ENCODE data around the gene CABP7. TPM values are rescaled to one million over a fixed set of nuclear protein-coding genes. Genes with fewer than 3 reads are reported as not detected.

CABP7 gene
- total RNA-seq, 1 experiment from 2014 or later, result not detected

DNA sequence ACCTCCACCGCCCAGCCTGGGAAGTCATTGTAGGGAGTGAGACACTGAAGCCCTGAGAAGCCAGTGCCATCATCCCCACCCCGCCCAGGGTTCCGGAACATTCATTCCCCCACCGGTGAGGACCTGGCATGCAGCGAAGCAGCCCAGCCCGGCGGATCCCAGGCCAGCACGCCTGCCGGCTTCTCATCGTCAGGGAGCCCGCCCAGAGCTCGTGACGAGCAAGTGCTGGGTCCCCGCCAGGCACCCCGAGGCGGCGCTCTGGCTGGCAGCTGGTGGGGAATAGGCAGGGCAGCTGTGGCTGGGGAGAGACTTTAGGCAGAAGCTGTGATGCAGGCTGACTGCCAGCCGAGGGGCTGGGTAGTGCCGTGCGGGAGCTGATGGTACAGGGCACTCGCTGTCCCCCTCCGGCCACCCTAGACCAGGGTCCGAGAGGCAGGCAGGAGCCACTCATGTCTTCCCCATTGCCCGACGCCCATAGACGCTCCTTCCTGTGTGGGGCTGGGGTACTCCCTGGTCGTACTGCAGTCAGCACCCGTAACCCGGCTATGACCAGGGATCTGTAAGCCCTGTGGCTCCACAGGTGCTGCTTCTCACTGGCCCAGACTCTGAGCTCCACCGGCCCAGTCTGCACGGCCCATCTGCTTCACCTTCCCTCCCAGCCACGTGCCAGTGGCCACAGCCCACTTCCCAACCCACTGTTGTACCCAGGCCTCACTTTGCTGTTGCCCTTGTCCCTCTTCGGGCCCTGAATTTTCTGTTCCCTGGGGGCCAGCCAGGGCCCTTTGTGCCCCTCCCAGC, 24.5 kb upstream of the CABP7 start:
- Histone ChIP-seq H3K4me3 (ENCODE audit: insufficient read depth, low read depth, low read length) (no peak overlapping the region), H3K27me3 (ENCODE audit: control insufficient read depth, insufficient read depth, low read length) (no peaks in the 10 kb centered on the region), H3K36me3 (replicated peaks; ENCODE audit: control insufficient read depth, insufficient read depth, low read length) (no peaks in the 10 kb centered on the region)
- DNase-seq, result no peak

DNA sequence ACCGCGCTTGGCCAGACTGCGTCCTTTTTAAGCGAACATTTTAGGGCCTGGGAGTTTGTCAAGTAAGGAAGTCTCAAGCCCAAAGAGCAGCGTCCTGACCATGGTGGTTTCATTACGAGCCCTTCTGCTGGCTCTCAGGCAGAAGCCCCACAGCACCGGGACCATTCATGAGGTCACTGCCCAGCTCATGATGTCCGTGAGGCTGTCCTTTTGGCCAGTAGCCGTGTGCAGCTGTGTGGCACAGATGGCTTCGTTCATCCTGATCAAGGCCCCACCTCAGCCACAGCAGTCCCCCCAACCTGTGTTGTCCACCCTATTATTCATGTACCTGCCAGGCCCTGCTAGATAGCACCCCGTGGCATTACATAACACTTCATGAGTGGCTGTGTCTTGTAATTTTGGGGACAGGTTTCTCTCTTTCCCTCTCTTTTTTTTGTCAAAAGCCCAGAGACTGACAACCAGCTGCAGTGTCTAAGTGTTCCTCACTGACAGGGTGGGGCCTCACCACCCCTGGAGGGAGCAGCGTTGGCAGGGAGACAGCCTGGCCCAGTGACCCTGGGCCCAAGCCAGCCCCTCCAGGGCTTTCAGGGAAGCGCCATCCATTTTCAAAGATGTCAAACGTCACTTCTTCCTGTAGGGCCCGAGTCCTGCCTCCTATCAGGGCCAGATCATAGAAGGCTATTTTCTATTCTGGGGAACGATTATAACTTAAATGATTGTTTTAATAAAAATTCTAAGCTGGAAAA, 21.8 kb upstream of the CABP7 start:
- Histone ChIP-seq H3K4me3 (ENCODE audit: insufficient read depth, low read depth, low read length) (no peak overlapping the region), H3K27me3 (ENCODE audit: control insufficient read depth, insufficient read depth, low read length) (peaks cover 7% of the 10 kb centered on the region), H3K36me3 (replicated peaks; ENCODE audit: control insufficient read depth, insufficient read depth, low read length) (no peaks in the 10 kb centered on the region)
- DNase-seq, result no peak

DNA sequence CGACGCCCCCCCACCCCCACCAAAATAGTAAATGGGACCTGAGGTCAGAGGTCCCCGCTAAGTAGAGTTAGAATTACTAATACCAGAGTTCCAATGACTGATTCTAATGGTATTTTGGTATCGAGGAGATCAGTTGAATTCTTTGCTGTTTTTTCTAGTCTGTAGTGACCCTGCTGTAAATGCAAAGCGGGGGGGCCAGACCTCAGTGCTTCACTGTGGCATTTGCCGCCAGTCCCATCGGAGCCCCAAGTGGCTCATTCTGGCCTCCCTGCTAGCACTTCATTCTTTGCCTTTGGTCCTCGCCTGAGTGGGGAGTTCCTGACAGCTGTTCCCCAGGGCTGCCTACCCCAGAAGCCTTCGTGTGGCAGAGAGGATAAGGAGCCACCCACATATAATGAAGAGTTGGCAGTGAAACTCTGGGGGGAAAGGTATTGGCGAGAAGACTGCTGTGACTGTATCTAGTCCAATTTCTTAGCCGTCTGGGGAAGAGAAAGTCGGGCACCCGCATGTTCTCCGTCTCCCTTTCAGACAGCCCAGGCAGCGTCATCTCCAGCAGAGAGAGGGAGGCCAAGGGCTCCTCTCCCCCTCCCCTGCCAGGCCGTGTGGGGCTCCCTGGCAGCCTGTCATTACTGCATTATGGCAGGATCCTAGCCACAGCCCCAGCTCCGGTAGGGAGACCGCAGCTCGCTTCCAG, 19.4 kb upstream of the CABP7 start:
- Histone ChIP-seq H3K36me3 (replicated peaks; ENCODE audit: control insufficient read depth, insufficient read depth, low read length) (no peaks in the 10 kb centered on the region), H3K27me3 (ENCODE audit: control insufficient read depth, insufficient read depth, low read length) (peaks cover 12% of the 10 kb centered on the region), H3K4me3 (ENCODE audit: insufficient read depth, low read depth, low read length) (no peak overlapping the region)
- DNase-seq, result peak; percentile 70

DNA sequence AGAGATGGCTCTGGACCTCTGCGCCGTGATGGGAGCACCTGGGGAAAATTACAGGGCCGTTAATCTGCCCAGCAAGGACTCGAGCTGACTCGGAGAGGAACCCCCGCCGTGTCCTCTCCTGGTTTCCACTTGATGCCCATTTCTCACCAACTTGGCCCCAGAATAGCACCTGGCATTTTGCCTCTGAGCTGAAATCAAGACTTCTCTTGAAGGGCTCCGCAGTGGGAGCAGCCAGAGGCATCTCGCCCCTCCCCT, 19.0 kb upstream of the CABP7 start:
- H3K36me3 ChIP-seq (replicated peaks; ENCODE audit: control insufficient read depth, insufficient read depth, low read length), result no peaks in the 10 kb centered on the region
- peaks cover 12% of the 10 kb centered on the region for H3K27me3 ChIP-seq (ENCODE audit: control insufficient read depth, insufficient read depth, low read length)
- no peak overlapping the region for H3K4me3 ChIP-seq (ENCODE audit: insufficient read depth, low read depth, low read length)
- peak; percentile 75 for DNase-seq

DNA sequence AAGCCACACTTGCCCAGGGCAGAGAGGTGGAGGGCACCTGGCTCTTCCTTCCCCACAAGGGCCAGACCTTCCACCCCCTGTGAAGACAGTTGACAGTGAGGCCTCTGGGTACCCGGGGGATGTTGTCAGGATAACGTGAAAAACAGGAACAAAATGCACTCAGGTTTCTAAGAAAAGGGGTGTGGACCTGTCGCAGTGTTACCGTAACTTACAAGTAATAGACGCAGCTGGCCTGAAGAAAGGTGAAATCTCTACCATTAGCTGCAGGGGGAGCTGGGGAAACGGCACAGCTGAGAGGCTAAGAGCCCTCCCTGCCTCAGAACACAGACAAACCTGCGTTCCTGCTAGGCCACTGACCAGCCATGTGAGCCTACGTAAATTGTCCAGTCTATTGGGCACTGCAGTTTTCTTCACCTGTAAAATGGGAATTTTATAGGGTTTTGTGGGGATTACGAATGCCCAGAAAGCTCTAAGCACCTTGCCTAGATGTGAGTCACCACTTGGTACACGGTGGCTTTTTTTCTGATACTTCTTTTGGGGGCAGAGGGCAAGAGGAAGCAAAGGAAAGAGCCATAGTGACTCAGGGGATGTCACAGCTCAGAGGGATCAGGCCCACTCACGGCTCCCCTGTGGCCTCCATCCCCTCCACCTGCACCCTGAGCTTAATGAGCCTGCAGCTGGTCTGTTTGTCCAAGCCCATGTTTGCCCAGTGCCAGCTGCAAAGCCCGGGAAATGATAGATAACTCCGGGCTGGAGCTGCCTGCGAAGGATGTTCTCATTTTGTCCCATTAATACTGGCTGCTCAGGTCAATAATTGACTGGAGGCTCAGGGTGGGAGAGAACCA, 18.4 kb upstream of the CABP7 start:
- peak; percentile 86 for DNase-seq
- H3K36me3 ChIP-seq (replicated peaks; ENCODE audit: control insufficient read depth, insufficient read depth, low read length), result no peaks in the 10 kb centered on the region
- H3K27me3 ChIP-seq (ENCODE audit: control insufficient read depth, insufficient read depth, low read length), result peaks cover 12% of the 10 kb centered on the region
- H3K4me3 ChIP-seq (ENCODE audit: insufficient read depth, low read depth, low read length), result no peak overlapping the region

DNA sequence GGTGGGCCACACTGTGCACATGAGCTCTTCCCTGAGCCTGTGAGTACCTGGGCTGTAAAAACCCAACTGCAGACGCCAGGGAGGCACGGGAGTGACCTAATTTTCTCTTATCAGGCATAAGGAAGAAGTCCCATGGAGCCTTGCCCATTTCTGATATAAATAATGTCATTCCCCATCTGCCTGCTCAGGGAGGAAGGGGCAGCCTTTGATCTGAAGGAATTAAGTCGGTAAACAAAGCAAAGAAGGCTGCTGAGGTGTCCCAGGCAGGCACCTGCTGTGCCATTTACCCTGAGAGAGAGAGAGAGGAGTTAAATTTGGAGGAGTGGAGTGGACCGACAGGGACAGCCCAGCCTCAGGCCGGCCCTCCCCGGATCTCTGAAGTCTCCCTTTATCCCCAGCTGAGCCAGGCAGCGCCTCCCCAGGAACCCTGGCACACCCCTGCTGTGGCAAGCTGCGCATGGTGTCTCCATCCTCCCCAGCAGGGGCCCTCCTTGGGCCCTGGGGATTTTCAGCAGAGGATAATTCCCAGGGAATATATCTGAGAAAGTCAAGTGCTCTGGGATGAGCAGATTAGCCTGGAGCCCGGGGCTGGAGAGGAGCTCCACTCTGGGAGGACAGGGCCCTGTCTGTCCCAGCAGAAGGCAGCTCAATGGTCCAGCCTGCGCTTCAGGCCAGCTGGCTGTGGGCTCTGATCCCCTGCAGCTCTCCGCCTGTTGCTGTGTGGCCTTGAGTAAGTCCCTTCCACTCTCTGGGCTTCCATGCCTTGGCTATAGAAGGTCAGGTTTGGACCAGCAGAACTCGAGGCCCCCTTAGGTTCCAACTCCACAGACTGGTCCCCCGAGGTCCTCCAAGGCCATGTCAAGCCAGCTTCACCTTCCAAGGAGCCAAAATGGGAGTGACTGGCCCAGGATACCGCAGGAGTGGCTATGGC, 17.5 kb upstream of the CABP7 start:
- Histone ChIP-seq H3K4me3 (ENCODE audit: insufficient read depth, low read depth, low read length) (no peak overlapping the region), H3K36me3 (replicated peaks; ENCODE audit: control insufficient read depth, insufficient read depth, low read length) (no peaks in the 10 kb centered on the region), H3K27me3 (ENCODE audit: control insufficient read depth, insufficient read depth, low read length) (peaks cover 12% of the 10 kb centered on the region)
- DNase-seq, result peak; percentile 84

DNA sequence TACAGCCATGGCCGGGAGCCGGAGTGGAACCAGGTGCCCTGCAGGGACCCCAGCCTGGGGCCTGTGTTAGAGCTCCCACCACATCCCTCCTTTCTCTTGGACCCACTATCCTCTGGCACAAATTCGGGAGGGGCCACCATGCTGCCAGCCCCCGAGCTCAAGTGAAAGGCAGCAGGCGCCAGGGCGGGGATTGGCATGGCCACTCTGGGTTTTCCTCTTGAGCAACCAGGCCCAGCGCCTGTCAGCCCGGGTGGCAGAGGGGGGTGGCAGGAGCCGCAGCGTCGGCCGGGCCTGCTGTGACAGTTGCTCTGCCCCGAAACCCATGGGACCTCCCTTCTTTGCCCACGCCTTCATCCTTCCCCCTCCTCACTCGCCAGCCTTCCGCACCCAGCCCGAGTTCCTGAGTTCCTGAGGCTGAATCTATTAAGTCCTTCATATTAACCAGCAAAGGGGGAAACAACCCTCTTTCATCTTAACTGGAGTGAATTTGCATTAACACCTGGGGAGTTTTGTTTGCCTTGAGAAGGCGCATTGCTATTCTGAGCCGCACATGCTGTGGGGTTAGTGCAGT, 16.8 kb upstream of the CABP7 start:
- Histone ChIP-seq H3K27me3 (ENCODE audit: control insufficient read depth, insufficient read depth, low read length) (peaks cover 12% of the 10 kb centered on the region), H3K4me3 (ENCODE audit: insufficient read depth, low read depth, low read length) (no peak overlapping the region), H3K36me3 (replicated peaks; ENCODE audit: control insufficient read depth, insufficient read depth, low read length) (no peaks in the 10 kb centered on the region)
- peak; percentile 79 for DNase-seq

DNA sequence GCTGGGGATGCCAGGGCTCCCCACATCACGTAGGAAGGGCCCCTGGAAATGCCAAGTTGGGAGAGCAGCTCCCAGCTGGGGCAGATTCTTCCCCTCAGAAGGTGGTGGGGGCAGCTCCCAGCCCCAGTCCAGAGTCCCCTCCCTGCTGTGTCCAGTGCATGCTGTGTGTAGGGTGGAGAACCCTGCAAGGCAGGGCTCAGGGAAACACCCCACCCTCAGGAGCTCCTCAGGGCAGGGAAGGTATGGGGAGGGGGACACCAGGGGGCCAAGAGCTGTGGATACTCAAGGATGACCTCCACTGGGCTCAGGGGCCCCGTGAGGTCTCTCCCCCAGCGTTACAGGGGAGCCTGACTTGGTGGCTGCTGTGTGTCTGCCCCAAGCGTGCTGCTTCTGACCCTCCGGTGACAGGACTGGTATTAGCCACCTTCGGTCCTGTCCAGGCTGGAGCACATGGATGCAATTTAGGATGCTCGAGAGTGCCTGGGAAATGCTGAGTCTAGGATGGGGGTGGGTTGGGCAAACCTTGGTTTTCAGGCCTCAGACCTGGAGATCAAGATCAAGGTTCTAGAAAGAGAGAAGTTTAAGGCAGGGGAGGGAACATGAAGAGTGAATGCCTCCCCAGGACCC, 16.1 kb upstream of the CABP7 start:
- peak; percentile 69 for DNase-seq
- Histone ChIP-seq H3K36me3 (replicated peaks; ENCODE audit: control insufficient read depth, insufficient read depth, low read length) (no peaks in the 10 kb centered on the region), H3K4me3 (ENCODE audit: insufficient read depth, low read depth, low read length) (no peak overlapping the region), H3K27me3 (ENCODE audit: control insufficient read depth, insufficient read depth, low read length) (peaks cover 12% of the 10 kb centered on the region)

DNA sequence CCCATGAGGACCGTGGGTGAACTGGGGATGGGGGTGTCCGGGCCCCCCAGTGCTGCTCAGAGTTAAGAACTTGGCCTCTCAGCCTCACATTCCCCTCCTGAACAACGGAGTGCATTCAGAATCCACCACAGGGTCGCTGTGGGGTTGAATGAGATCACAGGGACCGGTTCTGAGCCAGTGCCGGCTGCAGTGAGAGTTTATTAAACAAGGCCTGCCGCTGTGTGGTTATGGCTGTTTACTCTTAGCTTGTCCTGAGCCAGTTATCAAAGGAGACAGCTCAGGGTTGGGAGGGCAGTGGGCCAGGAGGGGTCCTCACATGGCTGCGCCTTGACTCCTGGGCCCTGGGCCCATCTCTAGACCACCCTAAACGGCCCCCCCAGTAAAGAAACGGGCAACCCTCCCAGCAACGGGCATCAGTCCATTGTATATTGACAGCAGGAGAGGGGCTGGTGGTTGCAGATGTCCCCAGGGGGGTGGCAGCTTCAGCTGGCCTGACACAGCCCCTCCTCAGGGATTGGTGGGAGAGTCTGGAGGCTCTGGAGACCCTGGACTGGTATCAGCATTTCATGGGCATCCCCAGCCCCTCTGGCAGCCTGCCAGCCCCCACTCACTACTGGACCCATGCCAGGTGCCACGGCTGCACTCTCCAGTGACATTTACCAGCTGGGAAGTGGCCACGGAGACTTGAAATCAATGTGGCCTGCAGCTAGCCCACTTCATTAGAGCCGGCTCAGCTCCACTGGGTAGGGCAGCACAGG, 15.1 kb upstream of the CABP7 start:
- Histone ChIP-seq H3K27me3 (ENCODE audit: control insufficient read depth, insufficient read depth, low read length) (peaks cover 12% of the 10 kb centered on the region), H3K36me3 (replicated peaks; ENCODE audit: control insufficient read depth, insufficient read depth, low read length) (no peaks in the 10 kb centered on the region), H3K4me3 (ENCODE audit: insufficient read depth, low read depth, low read length) (no peak overlapping the region)
- DNase-seq, result peak; percentile 76

DNA sequence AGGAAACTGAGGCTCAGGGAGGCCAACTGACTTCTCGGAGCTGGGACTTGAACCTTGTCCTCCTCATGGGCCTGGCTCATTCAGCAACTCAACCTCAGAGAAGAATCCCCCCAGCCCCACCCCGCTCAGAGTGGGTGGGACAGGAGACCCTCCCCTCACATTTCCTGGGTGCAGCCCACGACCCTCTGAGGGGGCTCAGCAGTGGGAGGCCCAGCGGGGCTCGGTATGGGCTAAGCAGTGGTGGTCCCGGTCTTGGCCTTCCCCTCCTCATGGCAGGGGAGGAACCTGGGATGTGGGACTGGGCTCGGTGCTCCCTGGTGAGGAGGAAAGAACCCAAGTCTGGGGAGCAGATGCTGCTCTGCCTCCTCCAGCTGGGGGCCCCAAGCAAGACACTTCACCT, 14.2 kb upstream of the CABP7 start:
- Histone ChIP-seq H3K27me3 (ENCODE audit: control insufficient read depth, insufficient read depth, low read length) (peaks cover 12% of the 10 kb centered on the region), H3K36me3 (replicated peaks; ENCODE audit: control insufficient read depth, insufficient read depth, low read length) (no peaks in the 10 kb centered on the region), H3K4me3 (ENCODE audit: insufficient read depth, low read depth, low read length) (no peak overlapping the region)
- DNase-seq, result peak; percentile 38

DNA sequence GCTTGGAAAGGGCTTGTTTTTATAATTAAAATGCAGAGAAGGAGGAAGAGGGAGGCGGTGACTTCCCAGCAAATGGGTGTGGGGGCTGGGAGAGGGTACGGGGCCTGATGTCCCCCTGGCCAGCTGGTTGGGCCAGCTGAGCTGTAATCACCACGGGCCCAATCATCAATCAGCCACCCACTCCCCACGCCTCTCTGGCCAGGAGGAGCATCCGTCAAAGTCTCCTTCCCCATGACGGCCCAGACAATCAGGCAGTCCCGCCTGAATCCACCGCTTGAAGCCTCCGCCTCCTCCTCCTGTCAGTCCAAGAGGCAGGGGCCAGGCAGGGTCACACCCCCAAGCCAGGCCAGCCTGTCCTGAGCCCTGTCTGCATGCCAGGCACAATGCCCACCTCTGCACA, 13.3 kb upstream of the CABP7 start:
- peaks cover 12% of the 10 kb centered on the region for H3K27me3 ChIP-seq (ENCODE audit: control insufficient read depth, insufficient read depth, low read length)
- H3K36me3 ChIP-seq (replicated peaks; ENCODE audit: control insufficient read depth, insufficient read depth, low read length), result no peaks in the 10 kb centered on the region
- DNase-seq, result peak; percentile 82
- no peak overlapping the region for H3K4me3 ChIP-seq (ENCODE audit: insufficient read depth, low read depth, low read length)

DNA sequence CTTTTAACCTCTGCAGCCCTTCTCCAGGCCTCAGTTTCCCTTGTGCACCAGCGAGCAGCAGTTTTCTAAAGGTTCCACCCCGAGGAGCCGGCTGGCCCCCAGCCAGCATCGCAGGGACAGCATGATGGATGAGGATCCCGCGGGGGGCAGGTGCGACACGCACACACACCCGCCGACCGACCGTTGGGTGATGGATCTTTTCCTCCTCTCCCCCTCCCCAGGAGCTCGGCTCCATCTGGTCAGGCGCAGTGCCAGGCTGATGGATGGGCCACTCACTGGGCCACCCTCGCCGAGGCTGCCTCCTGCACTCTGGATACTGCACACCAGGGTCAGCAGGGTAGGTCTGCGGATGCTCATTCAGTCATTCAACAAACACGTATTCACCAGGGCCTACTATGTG, 12.8 kb upstream of the CABP7 start:
- Histone ChIP-seq H3K4me3 (ENCODE audit: insufficient read depth, low read depth, low read length) (no peak overlapping the region), H3K36me3 (replicated peaks; ENCODE audit: control insufficient read depth, insufficient read depth, low read length) (no peaks in the 10 kb centered on the region), H3K27me3 (ENCODE audit: control insufficient read depth, insufficient read depth, low read length) (peaks cover 12% of the 10 kb centered on the region)
- DNase-seq, result peak; percentile 48
